Cardiac septum (tissue), 1 donor: ENCODE measurements around the gene SLFN5. TPM values are rescaled to one million over a fixed set of nuclear protein-coding genes. Genes with fewer than 3 reads are reported as not detected.

ENCODE experiments used
- DNase-seq: peaks from one replicate; pipeline ENCODE4 v3.0.0-alpha.2; 2020; ENCODE audit warnings: low spot score
- intact Hi-C: fragments of 100-400 bp; cut with DNase I; formaldehyde crosslinking; loops from one replicate; pipeline ENCODE4 v1.14.0; 2022
- total RNA-seq: library from RNA; stranded (reverse); fragmentation: NEBNext Ultra II Directional; extraction: Animal tissue kit (Norgen Biotek cat#: 25700); gene quantifications from one replicate; pipeline ENCODE4 v1.2.1, GENCODE V29; 2021
- donor health status: DM: no; HTN: no; CAD: no.

SLFN5 gene
- total RNA-seq, 1 donor from 2014 or later = 13.8 TPM

GRCh38 chr17:35315971-35316370 lies 73.1 kb downstream of the SLFN5 start:
- intact Hi-C loops = loop anchor here (2.0 kb wide), 1 partner anchor 31 kb away; no protein-coding TSS in a partner anchor
- DNase-seq = no peak

DNA sequence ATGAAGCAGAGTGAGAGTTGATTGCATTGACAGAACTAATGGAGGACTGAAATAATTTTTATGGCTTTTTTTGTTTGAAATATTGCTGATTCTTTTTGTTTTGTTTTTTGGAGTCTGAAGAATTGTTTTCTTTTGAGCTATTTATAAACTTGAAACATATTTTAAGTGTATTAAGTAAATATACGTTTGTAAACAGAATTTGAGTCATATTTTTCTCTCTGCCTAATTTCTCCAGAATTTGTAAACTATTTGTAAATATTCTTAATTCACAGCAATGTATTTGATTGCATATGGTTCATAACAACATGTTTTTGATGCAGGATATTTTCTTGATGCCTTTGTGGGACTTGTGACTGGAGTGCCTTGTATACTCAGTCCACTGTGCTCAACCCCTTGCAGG lies 79.9 kb downstream of the SLFN5 start:
- no peak for DNase-seq
- intact Hi-C loops = no loop called here

Other genes starting within 250 kb of the SLFN5 start
- 15.5 TPM for gene RFFL, start 179.4 kb upstream of the SLFN5 start, total RNA-seq
- 6.5 TPM for gene RAD51D, start 123.2 kb upstream of the SLFN5 start, total RNA-seq
- not detected for gene FNDC8, start 121.5 kb upstream of the SLFN5 start, total RNA-seq
- gene NLE1, start 100.8 kb upstream of the SLFN5 start, total RNA-seq = 3.8 TPM
- gene UNC45B, start 95.3 kb upstream of the SLFN5 start, total RNA-seq = 259 TPM
- not detected for gene SLC35G3, start 48.7 kb upstream of the SLFN5 start, total RNA-seq
- gene SLFN11, start 130.5 kb downstream of the SLFN5 start, total RNA-seq = 23.0 TPM
- gene SLFN12, start 189.4 kb downstream of the SLFN5 start, total RNA-seq = 4.3 TPM
- 4.8 TPM for gene SLFN13, start 205.7 kb downstream of the SLFN5 start, total RNA-seq